Erythroblast (primary cell): ENCODE data around the gene CMSS1.

Experiments
- GATA1 ChIP-seq: IDR thresholded peaks from 2 replicates; pipeline ENCODE4 v1.6.1; 2011; ENCODE audit warnings: low read depth, mild to moderate bottlenecking, control low read depth, low read length, moderate library complexity
- POLR2A ChIP-seq: IDR thresholded peaks from 2 replicates; pipeline ENCODE4 v1.6.1; 2011; ENCODE audit warnings: mild to moderate bottlenecking, low read length

DNA sequence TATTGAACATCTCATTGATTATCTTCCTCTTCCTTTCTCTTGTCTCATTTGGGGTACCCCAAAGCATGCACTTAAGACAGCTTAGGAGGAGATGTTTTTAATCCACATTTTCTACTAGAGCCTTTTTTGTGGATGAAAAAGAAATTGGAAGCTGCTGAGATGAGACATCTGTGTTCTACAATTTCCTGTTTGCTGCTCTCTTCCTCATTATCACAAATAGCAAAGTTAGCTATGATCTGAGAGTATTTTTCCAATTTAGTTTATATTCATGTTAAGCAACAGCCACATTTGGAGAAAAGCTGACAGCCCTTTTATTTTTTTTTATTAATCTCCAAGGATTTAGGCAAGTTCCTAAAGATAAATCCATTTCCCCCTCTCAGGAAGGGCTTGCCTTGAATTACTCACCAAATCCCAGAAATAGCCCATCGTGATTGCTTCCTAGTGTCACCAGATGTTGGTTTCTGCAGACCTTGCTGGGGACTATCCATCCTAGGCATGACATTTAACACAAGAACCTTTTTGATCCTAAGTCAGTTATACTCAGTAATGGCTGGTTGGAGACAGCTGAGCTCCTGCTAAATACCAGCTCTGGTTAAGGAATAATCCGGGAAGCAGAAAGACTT is 367.4 kb downstream of the CMSS1 start:
- TF ChIP-seq POLR2A (no peak), GATA1 (no peak)
